Testis (tissue), 3 donors: ENCODE measurements around the gene KLHL21. TPM values are rescaled to one million over a fixed set of nuclear protein-coding genes. Genes with fewer than 3 reads are reported as not detected.
"Not testable (repeated sequence)": the region's sequence is repeated elsewhere in the genome, so short reads cannot be mapped to it uniquely, and the experiment has no call there.

Source experiments
- DNase-seq: peaks from one replicate; pipeline ENCODE4 v3.0.0-alpha.2; 2019
- H3K27ac ChIP-seq, 2 donors: fragments of 200-600 bp; sonication (generic); one replicate each; pipeline ENCODE4 v1.5.1; 2019
- H3K27me3 ChIP-seq: fragments of 200-600 bp; sonication (generic); one replicate; pipeline ENCODE4 v1.5.1; 2019
- H3K36me3 ChIP-seq: fragments of 200-600 bp; sonication (generic); one replicate; pipeline ENCODE4 v1.5.1; 2017; ENCODE audit warnings: low read depth; ENCODE audit errors: missing control alignments
- H3K4me1 ChIP-seq: fragments of 200-600 bp; sonication (generic); one replicate; pipeline ENCODE4 v1.5.1; 2019
- H3K4me3 ChIP-seq, 2 donors: fragments of 200-600 bp; sonication (generic); one replicate each; pipeline ENCODE4 v1.5.1; 2017 to 2019
- H3K9me3 ChIP-seq: fragments of 200-600 bp; sonication (generic); one replicate; pipeline ENCODE4 v1.5.1; 2017
- CTCF ChIP-seq, 3 experiments: fragments of 450-650 bp in 2 of 3; fragments of 200-600 bp in 1 of 3; sonication (generic) in 1 of 3; IDR thresholded peaks; one replicate each; pipeline ENCODE4 v1.5.1; 2016 to 2019; ENCODE audit warnings: antibody characterized with exemption in 3 of 3, mild to moderate bottlenecking in 2 of 3, moderate library complexity in 1 of 3
- POLR2A ChIP-seq: fragments of 450-650 bp; IDR thresholded peaks from one replicate; pipeline ENCODE4 v1.6.1; 2017; ENCODE audit warnings: antibody characterized with exemption, mild to moderate bottlenecking, moderate library complexity
- WGBS, 2 donors: methylation state at CpG; one replicate each; pipeline ENCODE4 v1.1.5; 2018; 5-methylcytosine and 5-hydroxymethylcytosine counted together
- intact Hi-C: fragments of 100-400 bp; cut with DNase I; formaldehyde crosslinking; loops from one replicate; pipeline ENCODE4 v1.15.1; 2023; ENCODE audit warnings: low total_unique reads
- polyA plus RNA-seq: library from polyadenylated mRNA; stranded (reverse); fragments of 350-450 nt; fragmentation: Illumina TruSeq; extraction: RNeasy Lipid Tissue Mini Kit (QIAGEN cat#74804); gene quantifications from one replicate; pipeline ENCODE4 v1.2.3, GENCODE V29; 2014; ENCODE audit warnings: low read depth, low replicate concordance; ENCODE audit not compliant: insufficient read depth
- total RNA-seq, 2 donors: library from RNA; depleted of rRNA; stranded (reverse); fragments of >200 nt; gene quantifications; one replicate each; pipeline ENCODE4 v1.2.3, GENCODE V29; 2016

Gene KLHL21
- total and polyA plus RNA-seq, 3 donors from 2014 or later: 31.1 to 84.6 (median 71.7) TPM

GRCh38 chr1:6645018-6645417 lies 42.3 kb upstream of the KLHL21 start:
- Histone ChIP-seq H3K27me3 (no peaks in the 10 kb centered on the region), H3K4me1 (no peaks in the 10 kb centered on the region), H3K27ac (no peak overlapping the region), H3K36me3 (no peaks in the 10 kb centered on the region), H3K9me3 (no peaks in the 10 kb centered on the region), H3K4me3 (no peak overlapping the region)
- intact Hi-C loops: no loop called here
- WGBS, 2 donors: 88 to 96% methylated on average over 7 of the region's 7 CpGs
- no peak for TF ChIP-seq POLR2A
- no peak for TF ChIP-seq CTCF (IDR thresholded peaks at IDR 0.05)
- no peak for DNase-seq

- H3K36me3 ChIP-seq, H3K27ac ChIP-seq, H3K9me3 ChIP-seq, H3K27me3 ChIP-seq, H3K4me1 ChIP-seq, intact Hi-C loops, H3K4me3 ChIP-seq, DNase-seq: not testable (repeated sequence)
- WGBS, 2 donors: 85 to 93% methylated on average over 3 of the region's 3 CpGs
Measured at GRCh38 chr1:6640867-6641266, 38.2 kb upstream of the KLHL21 start.

- Histone ChIP-seq H3K4me3 (no peak overlapping the region), H3K27me3 (no peaks in the 10 kb centered on the region), H3K9me3 (no peaks in the 10 kb centered on the region), H3K36me3 (no peaks in the 10 kb centered on the region), H3K4me1 (peaks cover 7% of the 10 kb centered on the region), H3K27ac (peak overlapping the region in 1 of 2 donors; percentile 27)
- DNase-seq: peak; percentile 87
- WGBS, 2 donors: 60 to 76% methylated on average over 18 of the region's 18 CpGs
- intact Hi-C loops: no loop called here
- TF ChIP-seq CTCF (IDR thresholded peaks at IDR 0.05) (no peak), POLR2A (no peak)
Measured at GRCh38 chr1:6638226-6638625, 35.6 kb upstream of the KLHL21 start.

- WGBS, 2 donors: 90 to 95% methylated on average over 9 of the region's 9 CpGs
- no peak for TF ChIP-seq CTCF (IDR thresholded peaks at IDR 0.05)
- TF ChIP-seq POLR2A: no peak
- no peaks in the 10 kb centered on the region for H3K36me3 ChIP-seq
- H3K9me3 ChIP-seq: no peaks in the 10 kb centered on the region
- no peak for DNase-seq
- peak overlapping the region in 1 of 2 donors; percentile 27 for H3K27ac ChIP-seq
- no peaks in the 10 kb centered on the region for H3K27me3 ChIP-seq
- peaks cover 7% of the 10 kb centered on the region for H3K4me1 ChIP-seq
- no peak overlapping the region for H3K4me3 ChIP-seq
- intact Hi-C loops: no loop called here
Measured at GRCh38 chr1:6637770-6638169, 35.1 kb upstream of the KLHL21 start.

GRCh38 chr1:6636778-6637177 lies 34.1 kb upstream of the KLHL21 start:
- H3K27ac ChIP-seq, intact Hi-C loops, H3K4me1 ChIP-seq, DNase-seq, H3K27me3 ChIP-seq, H3K4me3 ChIP-seq, H3K9me3 ChIP-seq, H3K36me3 ChIP-seq: not testable (repeated sequence)
- WGBS, 2 donors: 93 to 98% methylated on average over 6 of the region's 6 CpGs

GRCh38 chr1:6635910-6636760 lies 33.5 kb upstream of the KLHL21 start:
- Histone ChIP-seq H3K36me3 (no peaks in the 10 kb centered on the region), H3K27me3 (no peaks in the 10 kb centered on the region), H3K4me3 (no peak overlapping the region), H3K4me1 (peaks cover 7% of the 10 kb centered on the region), H3K9me3 (no peaks in the 10 kb centered on the region), H3K27ac (no peak overlapping the region)
- no peak for TF ChIP-seq CTCF (IDR thresholded peaks at IDR 0.05)
- TF ChIP-seq POLR2A: no peak
- intact Hi-C loops: no loop called here
- WGBS, 2 donors: 67 to 76% methylated on average over 13 to 16 of the region's 16 CpGs
- DNase-seq: no peak
